GM23338 (cell line): ENCODE results near the gene STARD13. TPM values are rescaled to one million over a fixed set of nuclear protein-coding genes. Genes with fewer than 3 reads are reported as not detected.
A peak's percentile ranks its signal among the peaks of the same experiment; 100 is the strongest.

ENCODE experiments used
- ATAC-seq: fragments of 200-7000 bp; cut with Tn5 transposase; 3 replicates; pipeline ENCODE4 v1.9.1; 2020
- DNase-seq: peaks from one replicate; pipeline ENCODE4 v3.0.0-alpha.2; 2015; ENCODE audit warnings: low spot score
- H2AFZ ChIP-seq: fragments of 200-600 bp; sonication (generic); 2 replicates; pipeline ENCODE4 v1.8.0; 2016; ENCODE audit warnings: antibody characterized with exemption, mild to moderate bottlenecking, moderate library complexity
- H3F3A ChIP-seq: fragments of 200-600 bp; sonication (generic); replicated peaks from 2 replicates; pipeline ENCODE4 v1.8.0; 2017; ENCODE audit warnings: antibody characterized with exemption, mixed run types, low read depth
- H3K27ac ChIP-seq: fragments of 200-600 bp; sonication (generic); 2 replicates; pipeline ENCODE4 v1.6.1; 2016; ENCODE audit warnings: low read depth
- H3K27me3 ChIP-seq: fragments of 200-600 bp; sonication (generic); 2 replicates; pipeline ENCODE4 v1.8.0; 2016; ENCODE audit warnings: mild to moderate bottlenecking, mixed run types, moderate library complexity; ENCODE audit not compliant: insufficient read depth
- H3K36me3 ChIP-seq: fragments of 200-600 bp; sonication (generic); 2 replicates; pipeline ENCODE4 v1.8.0; 2016; ENCODE audit warnings: mild to moderate bottlenecking; ENCODE audit not compliant: insufficient read depth
- H3K4me1 ChIP-seq: fragments of 200-600 bp; sonication (generic); 2 replicates; pipeline ENCODE4 v1.8.0; 2016; ENCODE audit warnings: mild to moderate bottlenecking, moderate library complexity; ENCODE audit not compliant: insufficient read depth
- H3K4me2 ChIP-seq: fragments of 200-600 bp; sonication (generic); 2 replicates; pipeline ENCODE4 v1.7.1; 2017; ENCODE audit warnings: mixed run types
- H3K4me3 ChIP-seq: fragments of 200-600 bp; sonication (generic); 2 replicates; pipeline ENCODE4 v1.6.1; 2016; ENCODE audit warnings: mixed run types
- H3K79me2 ChIP-seq: fragments of 200-600 bp; sonication (generic); replicated peaks from 2 replicates; pipeline ENCODE4 v1.8.0; 2017; ENCODE audit warnings: mild to moderate bottlenecking; ENCODE audit not compliant: insufficient read depth
- H3K9me2 ChIP-seq: fragments of 200-600 bp; sonication (generic); 2 replicates; pipeline ENCODE4 v1.8.0; 2017; ENCODE audit not compliant: insufficient read depth
- H4K20me1 ChIP-seq: fragments of 200-600 bp; sonication (generic); replicated peaks from 2 replicates; pipeline ENCODE4 v1.8.0; 2017; ENCODE audit warnings: mild to moderate bottlenecking; ENCODE audit not compliant: insufficient read depth
- H3K27ac Mint-ChIP-seq: 2 replicates; pipeline ENCODE4 v1.8.0; 2020; ENCODE audit warnings: inconsistent platforms, mild to moderate bottlenecking, moderate library complexity, mixed read lengths
- H3K27me3 Mint-ChIP-seq: 3 replicates; pipeline ENCODE4 v1.8.0; 2022; ENCODE audit warnings: low read depth, mild to moderate bottlenecking, moderate library complexity, mixed read lengths, inconsistent platforms; ENCODE audit not compliant: insufficient read depth, poor library complexity
- H3K36me3 Mint-ChIP-seq: 3 replicates; pipeline ENCODE4 v1.8.0; 2021; ENCODE audit warnings: low read depth, mild to moderate bottlenecking, inconsistent platforms, moderate library complexity, mixed read lengths
- H3K4me1 Mint-ChIP-seq: 3 replicates; pipeline ENCODE4 v1.8.0; 2020; ENCODE audit warnings: mild to moderate bottlenecking, inconsistent platforms, mixed read lengths
- H3K4me3 Mint-ChIP-seq: 3 replicates; pipeline ENCODE4 v1.8.0; 2021; ENCODE audit warnings: moderate library complexity, mild to moderate bottlenecking, inconsistent platforms, mixed read lengths
- H3K9me3 Mint-ChIP-seq: 3 replicates; pipeline ENCODE4 v1.8.0; 2020; ENCODE audit warnings: moderate library complexity, mild to moderate bottlenecking, inconsistent platforms, mixed read lengths
- CREB1 ChIP-seq: fragments of 250-450 bp; sonication (Bioruptor Pico); IDR thresholded peaks from 2 replicates; pipeline ENCODE4 v1.5.0; 2020; ENCODE audit warnings: low read depth, mild to moderate bottlenecking, moderate library complexity
- CTCF ChIP-seq, 2 experiments: fragments of 200-600 bp in 1 of 2; sonication (generic) in 1 of 2; conservative IDR thresholded peaks; 2 replicates each; pipeline versions ENCODE4 v1.5.1 to v1.6.1; 2016 to 2017; ENCODE audit warnings: antibody characterized with exemption in 2 of 2, low read depth in 2 of 2, mild to moderate bottlenecking in 2 of 2, moderate library complexity in 1 of 2
- ETS1 ChIP-seq: IDR thresholded peaks from 2 replicates; pipeline ENCODE4 v1.6.1; 2016; ENCODE audit warnings: antibody characterized with exemption
- NANOG ChIP-seq: IDR thresholded peaks from 2 replicates; pipeline ENCODE4 v1.6.1; 2016; ENCODE audit warnings: antibody characterized with exemption, borderline replicate concordance
- STAT1 ChIP-seq: IDR thresholded peaks from one replicate; pipeline ENCODE4 v1.6.1; 2016; ENCODE audit warnings: antibody characterized with exemption; ENCODE audit not compliant: unreplicated experiment
- ZNF114 ChIP-seq: fragments of 250-450 bp; sonication (Bioruptor Pico); IDR thresholded peaks from 2 replicates; pipeline ENCODE4 v1.5.0; 2020; ENCODE audit warnings: mild to moderate bottlenecking, moderate library complexity
- ZNF331 ChIP-seq: fragments of 250-450 bp; sonication (Bioruptor Pico); IDR thresholded peaks from 2 replicates; pipeline ENCODE4 v1.5.0; 2020; ENCODE audit warnings: low read depth, mild to moderate bottlenecking, moderate library complexity
- ZNF462 ChIP-seq: fragments of 250-450 bp; sonication (Bioruptor Pico); IDR thresholded peaks from 2 replicates; pipeline ENCODE4 v1.5.0; 2020; ENCODE audit warnings: mild to moderate bottlenecking, moderate library complexity
- polyA plus RNA-seq: library from polyadenylated mRNA; unstranded; fragments of >200 nt; fragmentation: Nextera tagmentation; extraction: Ambion mirVana; gene quantifications from 2 replicates; pipeline ENCODE4 v1.2.1, GENCODE V29; 2016
- total RNA-seq: library from RNA; depleted of rRNA; stranded (reverse); fragments of >200 nt; shearing (Covaris generic); gene quantifications from 2 replicates; pipeline ENCODE4 v1.2.3, GENCODE V29; 2014

Gene STARD13
- total and polyA plus RNA-seq, 2 experiments from 2014 or later, result 3.2 to 5.2 TPM

- TF ChIP-seq ZNF462 (CRISPR knock-in tag) (no peak), STAT1 (no peak)
These were observed 23.0 kb downstream of the STARD13 start (continued) for GRCh38 chr13:33262594-33262993.

GRCh38 chr13:33262062-33262487 is 23.5 kb downstream of the STARD13 start:
- Histone ChIP-seq H2AFZ (no peak overlapping the region), H3K79me2 (no peaks in the 10 kb centered on the region), H3K9me2 (peaks cover 13% of the 10 kb centered on the region; the same call in 1 of the 2 replicates), H3K4me3 (no peak overlapping the region), H3F3A (no peaks in the 10 kb centered on the region), H3K27me3 (no peaks in the 10 kb centered on the region), H3K36me3 (no peaks in the 10 kb centered on the region), H4K20me1 (no peaks in the 10 kb centered on the region), H3K4me2 (no peak overlapping the region), H3K27ac (peak overlapping the region; percentile 20; the same call in 1 of the 2 replicates), H3K4me1 (peaks cover 40% of the 10 kb centered on the region)
- H3K9me3 Mint-ChIP-seq, result no peaks in the 10 kb centered on the region
- H3K36me3 Mint-ChIP-seq, result no peaks in the 10 kb centered on the region; the same call in 2 of the 3 replicates
- H3K27me3 Mint-ChIP-seq, result no peaks in the 10 kb centered on the region
- H3K27ac Mint-ChIP-seq, result no peak overlapping the region
- DNase-seq (no peak), ATAC-seq (peak; percentile 58; the same call in 2 of the 3 replicates)
- peaks cover 66% of the 10 kb centered on the region for H3K4me1 Mint-ChIP-seq
- no peak overlapping the region for H3K4me3 Mint-ChIP-seq
- TF ChIP-seq STAT1, result no peak
- no peak for TF ChIP-seq CREB1
- no peak for TF ChIP-seq CTCF (conservative IDR thresholded peaks at IDR 0.05; ENCODE audit: low read depth in 2 of 2)
- TF ChIP-seq ZNF114 (CRISPR knock-in tag), result no peak
- no peak for TF ChIP-seq ZNF331
- TF ChIP-seq ETS1, result no peak
- TF ChIP-seq NANOG, result no peak
